ENCODE data around the gene COL4A1.

Gene COL4A1

GRCh38 chr13:110228936-110229904, 77.7 kb downstream of the COL4A1 start:
- Histone ChIP-seq H3K4me1 (ENCODE audit: control insufficient read depth in 2 of 2, insufficient read depth in 1 of 2, low read depth in 1 of 2, low read length in 2 of 2) (peaks cover 10 to 16% of the 10 kb centered on the region in 2 donors), H3K4me3 (ENCODE audit: low read length in 2 of 2) (no peak overlapping the region), H4K91ac (ENCODE audit: low read depth, low read length, poor library complexity) (no peak overlapping the region), H3K79me1 (ENCODE audit: low read depth, low read length) (peaks cover 1% of the 10 kb centered on the region), H2BK12ac (ENCODE audit: low read length) (no peak overlapping the region), H3K36me3 (replicated peaks in 1 of 2; ENCODE audit: control insufficient read depth in 2 of 2, insufficient read depth in 2 of 2, low read length in 2 of 2) (no peaks in the 10 kb centered on the region), H2AFZ (ENCODE audit: low read length) (no peak overlapping the region), H3K4ac (ENCODE audit: low read length) (no peak overlapping the region), H3K9me3 (replicated peaks in 1 of 2; ENCODE audit: control insufficient read depth in 2 of 2, insufficient read depth in 1 of 2, low read depth in 1 of 2, low read length in 2 of 2) (peaks cover 0 to 3% of the 10 kb centered on the region in 2 donors), H2AK5ac (ENCODE audit: low read depth, low read length) (no peak overlapping the region), H3K23ac (ENCODE audit: low read depth, low read length, poor library complexity) (no peak overlapping the region), H3K27ac (replicated peaks; ENCODE audit: low read length) (no peak overlapping the region), H2BK120ac (ENCODE audit: low read depth, low read length) (no peak overlapping the region), H2BK5ac (ENCODE audit: low read length) (no peak overlapping the region), H2BK15ac (ENCODE audit: low read length) (no peak overlapping the region), H3K14ac (ENCODE audit: low read length) (no peak overlapping the region), H3K27me3 (ENCODE audit: control insufficient read depth in 3 of 3, insufficient read depth in 3 of 3, low read depth in 1 of 3, low read length in 3 of 3) (no peaks in the 10 kb centered on the region), H3K18ac (ENCODE audit: low read length) (no peak overlapping the region), H3K9ac (ENCODE audit: low read depth, low read length, poor library complexity) (no peak overlapping the region), H4K8ac (ENCODE audit: low read depth, low read length) (no peak overlapping the region), H3K4me2 (ENCODE audit: insufficient read depth, low read length, poor library complexity, severe bottlenecking) (no peak overlapping the region)
- no peak for DNase-seq (ENCODE audit: low spot score)
- no CpG with 5 or more reads among the region's 15 CpGs for whole genome bisulfite sequencing, 2 donors (ENCODE audit: extremely low coverage in 2 of 2, insufficient read length in 2 of 2, insufficient replicate concordance in 1 of 2)

DNA sequence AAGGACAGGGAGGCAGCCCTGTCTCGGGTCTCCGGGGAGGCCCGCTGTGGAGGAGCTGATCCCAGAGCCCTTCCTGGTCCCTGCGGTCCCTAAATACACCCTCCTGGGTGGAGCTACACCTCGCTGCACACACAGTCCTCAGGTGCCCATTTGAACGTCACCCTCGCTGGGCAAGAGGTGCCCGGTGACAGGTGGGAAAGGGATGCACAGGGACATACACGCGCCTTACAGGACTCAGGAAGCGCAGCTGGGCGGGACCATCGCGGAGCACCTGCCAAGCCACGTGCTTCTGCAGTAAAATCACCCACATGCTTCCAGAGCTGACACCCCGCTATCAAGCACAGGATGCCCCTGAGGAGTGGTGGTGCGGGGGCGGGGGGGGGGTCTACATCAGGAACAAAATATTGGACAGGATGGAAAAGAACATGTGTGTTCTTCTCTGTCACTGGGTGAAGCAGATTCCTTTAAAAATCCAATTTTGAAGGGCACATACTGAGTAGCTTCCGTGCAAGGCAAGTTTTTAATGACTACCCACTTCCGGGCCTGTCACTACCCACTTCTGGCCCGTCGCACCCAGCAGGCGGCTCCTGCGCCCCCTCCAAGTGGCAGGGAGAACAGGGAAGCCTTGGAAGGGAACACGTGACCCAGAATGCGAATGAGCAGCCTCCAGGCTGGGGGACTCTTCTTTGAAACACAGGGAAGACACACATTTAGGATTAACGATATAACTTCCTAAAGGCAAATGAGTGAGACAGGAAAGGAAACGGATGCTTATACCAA, 78.9 kb downstream of the COL4A1 start:
- H2BK15ac ChIP-seq (ENCODE audit: low read length) = no peak overlapping the region
- H3K4ac ChIP-seq (ENCODE audit: low read length) = no peak overlapping the region
- H2AFZ ChIP-seq (ENCODE audit: low read length) = no peak overlapping the region
- no peak overlapping the region for H3K23ac ChIP-seq (ENCODE audit: low read depth, low read length, poor library complexity)
- no peak overlapping the region for H4K91ac ChIP-seq (ENCODE audit: low read depth, low read length, poor library complexity)
- no peak overlapping the region for H3K4me3 ChIP-seq (ENCODE audit: low read length in 2 of 2)
- H3K79me1 ChIP-seq (ENCODE audit: low read depth, low read length) = peaks cover 1% of the 10 kb centered on the region
- H4K8ac ChIP-seq (ENCODE audit: low read depth, low read length) = no peak overlapping the region
- no peak overlapping the region for H3K4me2 ChIP-seq (ENCODE audit: insufficient read depth, low read length, poor library complexity, severe bottlenecking)
- peaks cover 0 to 3% of the 10 kb centered on the region in 2 donors for H3K9me3 ChIP-seq (replicated peaks in 1 of 2; ENCODE audit: control insufficient read depth in 2 of 2, insufficient read depth in 1 of 2, low read depth in 1 of 2, low read length in 2 of 2)
- H3K9ac ChIP-seq (ENCODE audit: low read depth, low read length, poor library complexity) = no peak overlapping the region
- DNase-seq (ENCODE audit: low spot score) = no peak
- WGBS, 2 donors (ENCODE audit: extremely low coverage in 2 of 2, insufficient read length in 2 of 2, insufficient replicate concordance in 1 of 2) = no CpG with 5 or more reads among the region's 28 CpGs
- H2BK5ac ChIP-seq (ENCODE audit: low read length) = no peak overlapping the region
- H2AK5ac ChIP-seq (ENCODE audit: low read depth, low read length) = peak overlapping the region; percentile 32
- H3K27ac ChIP-seq (replicated peaks; ENCODE audit: low read length) = no peak overlapping the region
- peak overlapping the region; percentile 86 for H3K18ac ChIP-seq (ENCODE audit: low read length)
- H3K27me3 ChIP-seq (ENCODE audit: control insufficient read depth in 3 of 3, insufficient read depth in 3 of 3, low read depth in 1 of 3, low read length in 3 of 3) = no peaks in the 10 kb centered on the region
- H3K14ac ChIP-seq (ENCODE audit: low read length) = peak overlapping the region; percentile 84
- H3K36me3 ChIP-seq (replicated peaks in 1 of 2; ENCODE audit: control insufficient read depth in 2 of 2, insufficient read depth in 2 of 2, low read length in 2 of 2) = no peaks in the 10 kb centered on the region
- peaks cover 10 to 15% of the 10 kb centered on the region in 2 donors for H3K4me1 ChIP-seq (ENCODE audit: control insufficient read depth in 2 of 2, insufficient read depth in 1 of 2, low read depth in 1 of 2, low read length in 2 of 2)
- no peak overlapping the region for H2BK12ac ChIP-seq (ENCODE audit: low read length)
- H2BK120ac ChIP-seq (ENCODE audit: low read depth, low read length) = no peak overlapping the region

- no peak overlapping the region for H3K14ac ChIP-seq (ENCODE audit: low read length)
- no peak overlapping the region for H3K18ac ChIP-seq (ENCODE audit: low read length)
- H3K4me2 ChIP-seq (ENCODE audit: insufficient read depth, low read length, poor library complexity, severe bottlenecking) = no peak overlapping the region
- no peak overlapping the region for H3K23ac ChIP-seq (ENCODE audit: low read depth, low read length, poor library complexity)
- DNase-seq (ENCODE audit: low spot score) = no peak
- peaks cover 1% of the 10 kb centered on the region for H3K79me1 ChIP-seq (ENCODE audit: low read depth, low read length)
- whole genome bisulfite sequencing, 2 donors (ENCODE audit: extremely low coverage in 2 of 2, insufficient read length in 2 of 2, insufficient replicate concordance in 1 of 2) = no CpG with 5 or more reads among the region's 3 CpGs
- H3K4me1 ChIP-seq (ENCODE audit: control insufficient read depth in 2 of 2, insufficient read depth in 1 of 2, low read depth in 1 of 2, low read length in 2 of 2) = peaks cover 10 to 12% of the 10 kb centered on the region in 2 donors
- no peak overlapping the region for H2BK5ac ChIP-seq (ENCODE audit: low read length)
- peak overlapping the region; percentile 32 for H2AK5ac ChIP-seq (ENCODE audit: low read depth, low read length)
- no peak overlapping the region for H2AFZ ChIP-seq (ENCODE audit: low read length)
- H3K9ac ChIP-seq (ENCODE audit: low read depth, low read length, poor library complexity) = no peak overlapping the region
- H4K8ac ChIP-seq (ENCODE audit: low read depth, low read length) = no peak overlapping the region
- no peak overlapping the region for H2BK120ac ChIP-seq (ENCODE audit: low read depth, low read length)
- H4K91ac ChIP-seq (ENCODE audit: low read depth, low read length, poor library complexity) = no peak overlapping the region
- H2BK15ac ChIP-seq (ENCODE audit: low read length) = no peak overlapping the region
- H3K9me3 ChIP-seq (replicated peaks in 1 of 2; ENCODE audit: control insufficient read depth in 2 of 2, insufficient read depth in 1 of 2, low read depth in 1 of 2, low read length in 2 of 2) = no peaks in the 10 kb centered on the region
- no peak overlapping the region for H3K4ac ChIP-seq (ENCODE audit: low read length)
- H2BK12ac ChIP-seq (ENCODE audit: low read length) = no peak overlapping the region
- H3K27me3 ChIP-seq (ENCODE audit: control insufficient read depth in 3 of 3, insufficient read depth in 3 of 3, low read depth in 1 of 3, low read length in 3 of 3) = no peaks in the 10 kb centered on the region
- no peak overlapping the region for H3K4me3 ChIP-seq (ENCODE audit: low read length in 2 of 2)
- no peak overlapping the region for H3K27ac ChIP-seq (replicated peaks; ENCODE audit: low read length)
- no peaks in the 10 kb centered on the region for H3K36me3 ChIP-seq (replicated peaks in 1 of 2; ENCODE audit: control insufficient read depth in 2 of 2, insufficient read depth in 2 of 2, low read length in 2 of 2)
Observed at GRCh38 chr13:110227416-110227815, 79.5 kb downstream of the COL4A1 start.

All from neuronal stem cell (in vitro differentiated cells).